Thyroid gland (tissue), 4 donors: ENCODE measurements around the gene ACTR8.

Experiments used
- CTCF ChIP-seq, 6 experiments: fragments of 200-600 bp in 3 of 6; fragments of 450-650 bp in 3 of 6; sonication (generic) in 3 of 6; IDR thresholded peaks; one replicate each; pipeline ENCODE4 v1.5.1; 2016 to 2019; ENCODE audit warnings: antibody characterized with exemption in 6 of 6, mild to moderate bottlenecking in 2 of 6, inconsistent platforms in 1 of 6, moderate library complexity in 1 of 6
- POLR2A ChIP-seq, 2 donors: fragments of 450-650 bp; IDR thresholded peaks; one replicate each; pipeline ENCODE4 v1.6.1; 2017; ENCODE audit warnings: antibody characterized with exemption in 2 of 2, mild to moderate bottlenecking in 2 of 2, moderate library complexity in 1 of 2

- TF ChIP-seq POLR2A (IDR thresholded peaks at IDR 0.05) (no peak), CTCF (IDR thresholded peaks at IDR 0.05) (no peak)
Measured at GRCh38 chr3:53843195-53844177, 38.5 kb downstream of the ACTR8 start.
